GM23338 (cell line): ENCODE measurements around the gene PROCA1. TPM values are rescaled to one million over a fixed set of nuclear protein-coding genes. Genes with fewer than 3 reads are reported as not detected.

Experiments used
- polyA plus RNA-seq: library from polyadenylated mRNA; unstranded; fragments of >200 nt; fragmentation: Nextera tagmentation; extraction: Ambion mirVana; gene quantifications from 2 replicates; pipeline ENCODE4 v1.2.1, GENCODE V29; 2016
- small RNA-seq: library from RNA; depleted of rRNA; stranded (forward); fragments of <200 nt; gene quantifications from one replicate; pipeline ENCODE3, GENCODE V24; 2014; ENCODE audit warnings: low replicate concordance
- total RNA-seq: library from RNA; depleted of rRNA; stranded (reverse); fragments of >200 nt; shearing (Covaris generic); gene quantifications from 2 replicates; pipeline ENCODE4 v1.2.3, GENCODE V29; 2014; rRNA removed

The PROCA1 gene
- total and polyA plus RNA-seq, 2 experiments from 2014 or later: 11.3 to 14.4 TPM

Small RNAs within 50 kb of the gene (small RNA-seq; reads per million reads assigned to genes)
- gene SNORD42A: not detected
- gene SNORD42B: not detected
- gene SNORD4A: not detected
- not detected for gene SNORD4B

Other genes starting within 250 kb of the PROCA1 start
- not detected in 2 replicates for gene SLC13A2, start 238.2 kb downstream of the PROCA1 start, total RNA-seq
- gene SLC13A2, start 238.2 kb downstream of the PROCA1 start, polyA plus RNA-seq: not detected in 2 replicates
- gene FOXN1, start 205.5 kb downstream of the PROCA1 start, total RNA-seq: not detected in 2 replicates
- gene FOXN1, start 205.5 kb downstream of the PROCA1 start, polyA plus RNA-seq: not detected in 2 replicates
- 78.4 and 93.5 TPM in 2 replicates for gene UNC119, start 159.3 kb downstream of the PROCA1 start, total RNA-seq
- 36.9 and 39.0 TPM in 2 replicates for gene UNC119, start 159.3 kb downstream of the PROCA1 start, polyA plus RNA-seq
- gene PIGS, start 140.4 kb downstream of the PROCA1 start, total RNA-seq: 52.1 and 53.2 TPM in 2 replicates
- 15.5 and 16.4 TPM in 2 replicates for gene PIGS, start 140.4 kb downstream of the PROCA1 start, polyA plus RNA-seq
- gene ALDOC, start 135.0 kb downstream of the PROCA1 start, total RNA-seq: 157 and 183 TPM in 2 replicates
- gene ALDOC, start 135.0 kb downstream of the PROCA1 start, polyA plus RNA-seq: 33.3 and 33.5 TPM in 2 replicates
- 87.3 and 99.6 TPM in 2 replicates for gene SPAG5, start 112.9 kb downstream of the PROCA1 start, total RNA-seq
- gene SPAG5, start 112.9 kb downstream of the PROCA1 start, polyA plus RNA-seq: 99.3 and 104 TPM in 2 replicates
- 38.8 and 41.4 TPM in 2 replicates for gene RSKR, start 97.7 kb downstream of the PROCA1 start, total RNA-seq
- 4.7 and 7.5 TPM in 2 replicates for gene RSKR, start 97.7 kb downstream of the PROCA1 start, polyA plus RNA-seq
- gene BLTP2, start 66.7 kb downstream of the PROCA1 start, total RNA-seq: 166 and 176 TPM in 2 replicates
- 58.6 and 71.0 TPM in 2 replicates for gene BLTP2, start 66.7 kb downstream of the PROCA1 start, polyA plus RNA-seq
- gene SDF2, start 50.0 kb downstream of the PROCA1 start, total RNA-seq: 32.5 and 40.6 TPM in 2 replicates
- gene SDF2, start 50.0 kb downstream of the PROCA1 start, polyA plus RNA-seq: 40.9 and 54.6 TPM in 2 replicates
- gene SUPT6H, start 49.7 kb downstream of the PROCA1 start, total RNA-seq: 47.1 and 70.7 TPM in 2 replicates
- 17.8 and 22.2 TPM in 2 replicates for gene SUPT6H, start 49.7 kb downstream of the PROCA1 start, polyA plus RNA-seq
- gene RAB34, start 6.0 kb upstream of the PROCA1 start, total RNA-seq: 381 and 394 TPM in 2 replicates
- 174 and 184 TPM in 2 replicates for gene RAB34, start 6.0 kb upstream of the PROCA1 start, polyA plus RNA-seq
- gene RPL23A, start 8.1 kb upstream of the PROCA1 start, total RNA-seq: 592 and 656 TPM in 2 replicates
- gene RPL23A, start 8.1 kb upstream of the PROCA1 start, polyA plus RNA-seq: 1,994 and 2,198 TPM in 2 replicates
- gene TLCD1, start 14.3 kb upstream of the PROCA1 start, total RNA-seq: 16.9 and 26.5 TPM in 2 replicates
- gene TLCD1, start 14.3 kb upstream of the PROCA1 start, polyA plus RNA-seq: 47.0 and 47.7 TPM in 2 replicates
- gene NEK8, start 16.9 kb upstream of the PROCA1 start, total RNA-seq: 13.2 and 14.9 TPM in 2 replicates
- gene NEK8, start 16.9 kb upstream of the PROCA1 start, polyA plus RNA-seq: 8.9 and 10.0 TPM in 2 replicates
- gene TRAF4, start 32.1 kb upstream of the PROCA1 start, total RNA-seq: 117 and 152 TPM in 2 replicates
- gene TRAF4, start 32.1 kb upstream of the PROCA1 start, polyA plus RNA-seq: 59.0 and 63.5 TPM in 2 replicates
- gene FAM222B, start 130.9 kb upstream of the PROCA1 start, total RNA-seq: 78.5 and 87.3 TPM in 2 replicates
- gene FAM222B, start 130.9 kb upstream of the PROCA1 start, polyA plus RNA-seq: 61.8 and 63.7 TPM in 2 replicates
- gene ERAL1, start 143.1 kb upstream of the PROCA1 start, total RNA-seq: 118 and 121 TPM in 2 replicates
- 77.1 and 77.5 TPM in 2 replicates for gene ERAL1, start 143.1 kb upstream of the PROCA1 start, polyA plus RNA-seq
- 66.1 and 66.3 TPM in 2 replicates for gene FLOT2, start 185.8 kb upstream of the PROCA1 start, total RNA-seq
- 49.8 and 51.0 TPM in 2 replicates for gene FLOT2, start 185.8 kb upstream of the PROCA1 start, polyA plus RNA-seq
- gene DHRS13, start 191.2 kb upstream of the PROCA1 start, total RNA-seq: 31.3 and 34.2 TPM in 2 replicates
- gene DHRS13, start 191.2 kb upstream of the PROCA1 start, polyA plus RNA-seq: 5.4 and 7.0 TPM in 2 replicates
- 41.0 and 45.4 TPM in 2 replicates for gene PHF12, start 239.6 kb upstream of the PROCA1 start, total RNA-seq
- 19.7 and 20.8 TPM in 2 replicates for gene PHF12, start 239.6 kb upstream of the PROCA1 start, polyA plus RNA-seq